Vagina (tissue), 2 donors: Measurements from ENCODE around the gene MEIG1.
"Not testable (repeated sequence)": the region's sequence is repeated elsewhere in the genome, so short reads cannot be mapped to it uniquely, and the experiment has no call there.

Experiments used
- POLR2A ChIP-seq, 2 donors: fragments of 450-650 bp; IDR thresholded peaks; one replicate each; pipeline ENCODE4 v1.6.1; 2017; ENCODE audit warnings: antibody characterized with exemption in 2 of 2, mild to moderate bottlenecking in 2 of 2, moderate library complexity in 2 of 2
- POLR2AphosphoS5 ChIP-seq, 2 donors: sonication (generic); formaldehyde crosslinking; IDR thresholded peaks; one replicate each; pipeline ENCODE4 v1.9.0; 2017; ENCODE audit warnings: antibody characterized with exemption in 2 of 2, mild to moderate bottlenecking in 2 of 2, low read depth in 1 of 2; ENCODE audit not compliant: insufficient read depth in 1 of 2
- TF ChIP-seq, protein P1 (sequence below), 3 experiments: fragments of 450-650 bp in 2 of 3; fragments of 200-600 bp in 1 of 3; sonication (generic) in 1 of 3; IDR thresholded peaks; one replicate each; pipeline ENCODE4 v1.5.1; 2017 to 2019; ENCODE audit warnings: antibody characterized with exemption in 3 of 3, mild to moderate bottlenecking in 2 of 3, moderate library complexity in 2 of 3

DNA sequence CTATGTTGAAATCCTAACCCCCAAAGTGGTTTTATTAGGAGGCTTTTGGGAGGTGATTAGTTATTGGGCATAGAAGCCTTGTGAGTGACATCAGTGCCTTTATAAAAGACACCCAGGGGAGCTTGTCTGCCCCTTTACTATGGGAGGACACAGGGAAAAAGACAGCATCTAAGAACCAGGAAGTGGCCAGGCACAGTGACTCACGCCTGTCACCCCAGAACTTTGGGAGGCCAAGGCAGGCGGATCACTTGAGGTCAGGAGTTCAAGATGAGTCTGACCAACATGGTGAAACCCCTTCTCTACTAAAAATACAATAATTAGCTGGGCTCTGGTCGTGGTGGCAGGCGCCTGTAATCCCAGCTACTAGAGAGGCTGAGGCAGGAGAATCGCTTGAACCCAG is 20.2 kb upstream of the MEIG1 start:
- TF ChIP-seq, protein P1, sequence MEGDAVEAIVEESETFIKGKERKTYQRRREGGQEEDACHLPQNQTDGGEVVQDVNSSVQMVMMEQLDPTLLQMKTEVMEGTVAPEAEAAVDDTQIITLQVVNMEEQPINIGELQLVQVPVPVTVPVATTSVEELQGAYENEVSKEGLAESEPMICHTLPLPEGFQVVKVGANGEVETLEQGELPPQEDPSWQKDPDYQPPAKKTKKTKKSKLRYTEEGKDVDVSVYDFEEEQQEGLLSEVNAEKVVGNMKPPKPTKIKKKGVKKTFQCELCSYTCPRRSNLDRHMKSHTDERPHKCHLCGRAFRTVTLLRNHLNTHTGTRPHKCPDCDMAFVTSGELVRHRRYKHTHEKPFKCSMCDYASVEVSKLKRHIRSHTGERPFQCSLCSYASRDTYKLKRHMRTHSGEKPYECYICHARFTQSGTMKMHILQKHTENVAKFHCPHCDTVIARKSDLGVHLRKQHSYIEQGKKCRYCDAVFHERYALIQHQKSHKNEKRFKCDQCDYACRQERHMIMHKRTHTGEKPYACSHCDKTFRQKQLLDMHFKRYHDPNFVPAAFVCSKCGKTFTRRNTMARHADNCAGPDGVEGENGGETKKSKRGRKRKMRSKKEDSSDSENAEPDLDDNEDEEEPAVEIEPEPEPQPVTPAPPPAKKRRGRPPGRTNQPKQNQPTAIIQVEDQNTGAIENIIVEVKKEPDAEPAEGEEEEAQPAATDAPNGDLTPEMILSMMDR (IDR thresholded peaks at IDR 0.05): not testable (repeated sequence)
- TF ChIP-seq POLR2A (IDR thresholded peaks at IDR 0.05); POLR2AphosphoS5 (IDR thresholded peaks at IDR 0.05; ENCODE audit: insufficient read depth in 1 of 2, low read depth in 1 of 2): not testable (repeated sequence)
